ENCODE measurements around the gene GALNT16. TPM values are rescaled to one million over a fixed set of nuclear protein-coding genes. Genes with fewer than 3 reads are reported as not detected.

Gene GALNT16
- total RNA-seq, 1 experiment from 2014 or later: 3.8 TPM

- no peaks in the 10 kb centered on the region for H3K36me3 ChIP-seq
- no peak for DNase-seq
- H3K4me3 ChIP-seq: no peak overlapping the region
Measured at GRCh38 chr14:69358233-69358963, 98.4 kb downstream of the GALNT16 start.

GRCh38 chr14:69358966-69359365 lies 99.0 kb downstream of the GALNT16 start:
- DNase-seq: no peak
- Histone ChIP-seq H3K9me3 (no peaks in the 10 kb centered on the region), H3K4me3 (no peak overlapping the region), H3K36me3 (no peaks in the 10 kb centered on the region), H3K27me3 (no peaks in the 10 kb centered on the region)

More at GRCh38 chr14:69358233-69358963, 98.4 kb downstream of the GALNT16 start:
- Histone ChIP-seq H3K27me3 (no peaks in the 10 kb centered on the region), H3K9me3 (no peaks in the 10 kb centered on the region)

- H3K27me3 ChIP-seq: no peaks in the 10 kb centered on the region
- no peaks in the 10 kb centered on the region for H3K36me3 ChIP-seq
- H3K9me3 ChIP-seq: no peaks in the 10 kb centered on the region
- no peak overlapping the region for H3K4me3 ChIP-seq
- DNase-seq: no peak
Measured at GRCh38 chr14:69360438-69361108, 100.6 kb downstream of the GALNT16 start.

GRCh38 chr14:69363055-69363454 lies 103.1 kb downstream of the GALNT16 start:
- Histone ChIP-seq H3K27me3 (no peaks in the 10 kb centered on the region), H3K4me3 (no peak overlapping the region), H3K36me3 (no peaks in the 10 kb centered on the region), H3K9me3 (no peaks in the 10 kb centered on the region)
- DNase-seq: no peak

GRCh38 chr14:69363964-69364363 lies 104.0 kb downstream of the GALNT16 start:
- no peaks in the 10 kb centered on the region for H3K9me3 ChIP-seq
- no peak overlapping the region for H3K4me3 ChIP-seq
- H3K36me3 ChIP-seq: no peaks in the 10 kb centered on the region
- DNase-seq: no peak
- H3K27me3 ChIP-seq: no peaks in the 10 kb centered on the region

GRCh38 chr14:69364378-69364777 lies 104.4 kb downstream of the GALNT16 start:
- Histone ChIP-seq H3K9me3 (no peaks in the 10 kb centered on the region), H3K36me3 (no peaks in the 10 kb centered on the region), H3K27me3 (no peaks in the 10 kb centered on the region), H3K4me3 (no peak overlapping the region)
- DNase-seq: no peak

- Histone ChIP-seq H3K36me3 (no peaks in the 10 kb centered on the region), H3K4me3 (no peak overlapping the region), H3K27me3 (no peaks in the 10 kb centered on the region), H3K9me3 (no peaks in the 10 kb centered on the region)
- no peak for DNase-seq
Measured at GRCh38 chr14:69366069-69366468, 106.1 kb downstream of the GALNT16 start.

- H3K36me3 ChIP-seq: no peaks in the 10 kb centered on the region
- H3K9me3 ChIP-seq: no peaks in the 10 kb centered on the region
- DNase-seq: no peak
- no peaks in the 10 kb centered on the region for H3K27me3 ChIP-seq
- H3K4me3 ChIP-seq: no peak overlapping the region
Measured at GRCh38 chr14:69366761-69367160, 106.8 kb downstream of the GALNT16 start.

- Histone ChIP-seq H3K27me3 (no peaks in the 10 kb centered on the region), H3K9me3 (no peaks in the 10 kb centered on the region), H3K4me3 (no peak overlapping the region), H3K36me3 (no peaks in the 10 kb centered on the region)
- DNase-seq: no peak
Measured at GRCh38 chr14:69368381-69368780, 108.4 kb downstream of the GALNT16 start.

GRCh38 chr14:69370061-69370460 lies 110.1 kb downstream of the GALNT16 start:
- no peak for DNase-seq
- H3K4me3 ChIP-seq: no peak overlapping the region
- no peaks in the 10 kb centered on the region for H3K9me3 ChIP-seq
- peaks cover 1% of the 10 kb centered on the region; the same call in 1 of the 2 replicates for H3K36me3 ChIP-seq
- H3K27me3 ChIP-seq: no peaks in the 10 kb centered on the region

GRCh38 chr14:69372146-69372545 lies 112.2 kb downstream of the GALNT16 start:
- DNase-seq: no peak
- H3K9me3 ChIP-seq: no peaks in the 10 kb centered on the region
- no peak overlapping the region for H3K4me3 ChIP-seq
- H3K36me3 ChIP-seq: peaks cover 20% of the 10 kb centered on the region
- H3K27me3 ChIP-seq: no peaks in the 10 kb centered on the region

GRCh38 chr14:69373104-69373503 lies 113.1 kb downstream of the GALNT16 start:
- H3K9me3 ChIP-seq: no peaks in the 10 kb centered on the region
- H3K4me3 ChIP-seq: no peak overlapping the region
- H3K36me3 ChIP-seq: peaks cover 26% of the 10 kb centered on the region
- no peak for DNase-seq
- no peaks in the 10 kb centered on the region for H3K27me3 ChIP-seq

- no peak for DNase-seq
Measured at GRCh38 chr14:69374235-69374634, 114.3 kb downstream of the GALNT16 start.

GRCh38 chr14:69375182-69375581 lies 115.2 kb downstream of the GALNT16 start:
- Histone ChIP-seq H3K36me3 (peaks cover 42% of the 10 kb centered on the region), H3K9me3 (no peaks in the 10 kb centered on the region), H3K4me3 (no peak overlapping the region), H3K27me3 (no peaks in the 10 kb centered on the region)
- DNase-seq: no peak

More at GRCh38 chr14:69374235-69374634, 114.3 kb downstream of the GALNT16 start:
- Histone ChIP-seq H3K4me3 (no peak overlapping the region), H3K9me3 (no peaks in the 10 kb centered on the region), H3K36me3 (peaks cover 37% of the 10 kb centered on the region), H3K27me3 (no peaks in the 10 kb centered on the region)

GRCh38 chr14:69375722-69376121 lies 115.8 kb downstream of the GALNT16 start:
- Histone ChIP-seq H3K27me3 (no peaks in the 10 kb centered on the region), H3K36me3 (peaks cover 45% of the 10 kb centered on the region), H3K9me3 (no peaks in the 10 kb centered on the region), H3K4me3 (no peak overlapping the region)
- DNase-seq: no peak

- H3K4me3 ChIP-seq: no peak overlapping the region
- H3K9me3 ChIP-seq: no peaks in the 10 kb centered on the region
- H3K36me3 ChIP-seq: peaks cover 51% of the 10 kb centered on the region
- no peak for DNase-seq
- H3K27me3 ChIP-seq: no peaks in the 10 kb centered on the region
Measured at GRCh38 chr14:69376439-69376838, 116.5 kb downstream of the GALNT16 start.

GRCh38 chr14:69378274-69378673 lies 118.3 kb downstream of the GALNT16 start:
- Histone ChIP-seq H3K9me3 (no peaks in the 10 kb centered on the region), H3K36me3 (peaks cover 62% of the 10 kb centered on the region), H3K4me3 (no peak overlapping the region), H3K27me3 (no peaks in the 10 kb centered on the region)
- no peak for DNase-seq

- Histone ChIP-seq H3K4me3 (no peak overlapping the region), H3K27me3 (no peaks in the 10 kb centered on the region), H3K36me3 (peaks cover 76% of the 10 kb centered on the region), H3K9me3 (no peaks in the 10 kb centered on the region)
- no peak for DNase-seq
Measured at GRCh38 chr14:69387311-69387710, 127.4 kb downstream of the GALNT16 start.

Measured in MG63 (cell line).